Activated CD8-positive, alpha-beta memory T cell treated with anti-CD3 and anti-CD28 coated beads, Interleukin-2, amount 50 U/mL, for 1 hour (primary cell): ENCODE data around the gene ZNF555.
"Not testable (repeated sequence)": the region's sequence is repeated elsewhere in the genome, so short reads cannot be mapped to it uniquely, and the experiment has no call there.

Source experiments
- DNase-seq: peaks from one replicate; pipeline ENCODE4 v3.0.0-alpha.2; 2020; ENCODE audit errors: extremely low read depth

Gene ZNF555

DNA sequence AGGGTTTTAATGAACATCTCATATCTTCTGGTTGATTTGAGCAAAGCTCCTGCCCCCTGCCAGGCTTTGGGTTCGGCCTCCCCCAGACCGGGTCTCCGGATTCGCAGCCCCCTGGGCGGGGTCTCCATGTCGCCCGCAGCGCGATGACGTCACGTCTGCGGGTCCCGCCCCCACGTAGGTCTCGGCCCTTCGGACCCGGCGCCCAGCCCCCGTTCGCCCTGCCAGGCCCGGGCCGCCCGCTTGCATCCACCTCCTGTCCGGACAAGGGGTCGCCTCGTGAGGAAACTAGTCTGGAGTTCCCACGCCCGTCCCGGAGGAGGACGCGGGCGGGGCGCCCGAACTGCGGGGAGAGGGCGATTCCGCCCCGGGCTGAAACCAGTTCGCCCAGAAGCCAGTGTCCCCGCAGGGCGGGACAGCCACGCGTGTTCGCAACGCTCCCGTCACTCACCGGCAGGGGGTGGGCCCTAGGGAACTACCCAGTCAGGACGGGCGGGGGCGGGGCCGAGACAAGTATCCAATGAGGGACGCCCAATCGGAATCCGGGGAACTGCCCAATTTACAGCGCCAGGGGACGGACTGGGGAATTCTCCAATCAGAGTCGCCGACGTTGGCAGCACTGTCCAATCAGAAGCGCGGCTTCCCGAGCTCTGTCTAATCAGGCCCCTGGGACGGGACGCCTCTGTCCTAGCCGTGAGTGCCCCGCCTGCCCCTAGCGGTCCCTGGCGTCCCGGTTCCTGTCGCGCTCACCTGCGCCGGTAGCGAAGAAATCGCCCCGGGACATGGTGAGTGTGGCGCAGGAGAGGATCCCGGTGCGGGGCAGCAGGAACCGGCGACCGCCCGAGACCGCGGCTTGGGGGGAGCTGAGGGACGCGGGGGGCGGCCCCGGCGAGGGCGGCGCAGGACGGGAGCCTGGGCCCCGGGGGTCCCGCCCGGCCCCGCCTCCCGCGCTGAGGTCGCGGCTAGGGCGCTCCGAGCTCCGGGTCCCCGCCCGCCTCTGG is at the start of gene ZNF555:
TSS of gene ZNF555 (plus strand) at position 682 of the 998 bp plus-strand sequence. CDS start at position 780, 98 bp downstream.
- DNase-seq = peak; percentile 100

- no peak for DNase-seq
Observed at GRCh38 chr19:2791876-2792275, 49.4 kb upstream of the ZNF555 start.

GRCh38 chr19:2792666-2793065 is 48.6 kb upstream of the ZNF555 start:
- not testable (repeated sequence) for DNase-seq

GRCh38 chr19:2793126-2793525 is 48.1 kb upstream of the ZNF555 start:
- no peak for DNase-seq

- DNase-seq = no peak
Observed at GRCh38 chr19:2793577-2793976, 47.7 kb upstream of the ZNF555 start.

- no peak for DNase-seq
Observed at GRCh38 chr19:2795827-2796658, 45.2 kb upstream of the ZNF555 start.

DNA sequence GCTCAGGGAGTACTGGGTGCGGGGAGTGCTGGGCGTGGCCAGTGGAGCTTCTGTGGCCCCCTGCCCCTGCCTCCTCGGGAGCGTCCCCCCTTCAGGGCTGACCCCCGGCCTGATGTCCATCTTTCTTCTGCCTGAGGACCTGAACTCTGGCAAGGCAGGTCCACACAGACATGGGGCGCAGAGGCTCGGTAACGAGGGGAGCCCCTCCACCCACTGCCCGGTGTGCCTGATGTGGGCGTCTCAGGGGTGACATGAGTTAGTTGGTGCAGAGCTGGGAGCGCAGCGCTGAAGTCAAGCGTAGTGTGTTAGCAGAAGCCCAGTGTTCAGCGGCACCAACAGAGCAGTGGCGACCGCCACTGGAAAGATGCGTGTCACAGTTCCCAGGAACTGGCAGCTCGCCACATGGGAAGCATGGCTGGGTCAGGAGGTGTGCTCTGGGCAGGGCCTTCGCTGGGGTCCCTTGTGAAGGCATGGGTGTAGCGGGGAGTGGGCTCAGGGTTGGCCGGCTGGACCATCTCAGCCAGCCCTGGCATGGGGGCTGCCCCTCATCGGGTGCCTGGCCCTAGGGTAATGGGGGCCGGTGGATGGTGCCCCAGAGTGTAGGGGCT is 44.5 kb upstream of the ZNF555 start:
- no peak for DNase-seq

DNA sequence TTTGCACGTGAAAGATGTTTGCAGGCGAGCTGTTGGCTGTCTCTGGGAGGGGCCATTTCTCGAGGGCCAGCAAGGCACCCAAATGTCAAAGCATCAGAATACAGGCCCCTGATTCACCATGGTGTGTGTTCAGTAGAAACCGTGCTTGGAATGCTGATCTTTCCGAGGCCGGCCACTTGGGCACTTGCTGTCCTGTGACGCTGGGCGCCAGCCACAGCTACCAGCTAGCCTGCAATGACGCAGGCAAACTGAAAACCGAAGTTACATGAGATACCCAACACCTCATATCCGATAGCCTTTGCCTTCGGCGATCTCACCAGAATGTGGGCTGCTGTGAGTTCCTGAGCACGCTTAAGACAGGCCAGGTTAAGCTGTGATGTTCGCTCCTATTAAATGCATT is 44.0 kb upstream of the ZNF555 start:
- DNase-seq = no peak

GRCh38 chr19:2798158-2798685 is 43.1 kb upstream of the ZNF555 start:
- no peak for DNase-seq

GRCh38 chr19:2798733-2799132 is 42.5 kb upstream of the ZNF555 start:
- DNase-seq = no peak

DNA sequence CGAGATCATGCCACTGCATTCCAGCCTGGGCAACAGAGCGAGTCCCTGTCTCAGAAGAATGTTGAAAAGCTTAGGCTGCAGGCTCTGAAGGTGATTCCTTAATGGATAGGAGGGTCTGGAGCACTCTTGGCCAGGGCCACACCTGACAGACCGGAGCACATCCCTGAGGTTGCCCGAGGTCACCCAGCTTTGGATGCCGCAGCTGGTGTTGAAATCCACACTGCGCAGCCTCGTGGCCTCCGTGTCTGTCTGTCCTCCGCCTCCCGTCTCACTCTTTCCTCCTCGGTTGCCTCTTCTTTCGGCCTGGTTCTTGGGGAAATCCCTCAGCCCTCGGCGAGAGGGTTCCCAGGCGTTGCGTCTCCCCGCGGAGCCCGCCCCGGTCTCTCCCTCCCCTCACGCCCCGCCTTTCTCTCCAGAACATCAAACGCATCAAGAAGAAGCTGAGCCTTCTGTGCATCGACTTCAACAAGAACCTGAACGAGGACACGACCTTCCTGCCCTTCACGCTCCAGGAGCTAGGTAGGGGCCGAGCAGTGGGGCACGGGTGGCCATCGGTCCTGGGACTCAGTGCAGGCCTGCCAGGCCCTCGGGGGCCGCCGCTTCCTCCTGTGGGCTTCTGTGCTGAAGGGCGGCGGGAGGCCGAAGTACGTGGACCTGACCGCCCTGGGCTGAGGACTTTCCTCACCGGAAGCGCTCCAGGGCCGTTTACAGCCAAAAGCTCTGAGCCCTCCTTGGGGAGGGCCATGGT is 41.8 kb upstream of the ZNF555 start:
- DNase-seq = no peak

DNA sequence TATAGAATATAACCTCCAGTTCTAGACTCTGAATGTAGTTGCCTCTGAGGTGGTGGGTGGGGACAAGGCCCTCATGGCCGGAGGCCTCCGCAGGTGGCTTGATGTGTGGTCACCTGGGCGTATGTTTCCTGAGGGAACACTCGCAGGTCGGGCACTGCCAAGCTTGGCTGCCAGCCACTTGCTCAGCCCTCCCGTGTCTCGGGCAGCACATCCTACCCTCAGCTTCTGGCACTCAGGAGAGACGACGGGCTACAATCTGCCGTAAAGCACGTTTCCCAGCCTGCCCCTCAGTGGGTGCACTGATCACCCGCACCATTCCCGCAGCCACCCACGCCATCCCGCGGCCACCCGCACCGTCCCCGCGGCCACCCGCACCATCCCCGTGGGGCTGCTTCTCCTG is 40.8 kb upstream of the ZNF555 start:
- no peak for DNase-seq

GRCh38 chr19:2802826-2803225 is 38.4 kb upstream of the ZNF555 start:
- no peak for DNase-seq

GRCh38 chr19:2803486-2804155 is 37.7 kb upstream of the ZNF555 start:
- DNase-seq = no peak

- no peak for DNase-seq
Observed at GRCh38 chr19:2804156-2805004, 36.9 kb upstream of the ZNF555 start.

GRCh38 chr19:2805261-2805900 is 35.9 kb upstream of the ZNF555 start:
- no peak for DNase-seq

GRCh38 chr19:2805991-2806649 is 35.2 kb upstream of the ZNF555 start:
- no peak for DNase-seq

DNA sequence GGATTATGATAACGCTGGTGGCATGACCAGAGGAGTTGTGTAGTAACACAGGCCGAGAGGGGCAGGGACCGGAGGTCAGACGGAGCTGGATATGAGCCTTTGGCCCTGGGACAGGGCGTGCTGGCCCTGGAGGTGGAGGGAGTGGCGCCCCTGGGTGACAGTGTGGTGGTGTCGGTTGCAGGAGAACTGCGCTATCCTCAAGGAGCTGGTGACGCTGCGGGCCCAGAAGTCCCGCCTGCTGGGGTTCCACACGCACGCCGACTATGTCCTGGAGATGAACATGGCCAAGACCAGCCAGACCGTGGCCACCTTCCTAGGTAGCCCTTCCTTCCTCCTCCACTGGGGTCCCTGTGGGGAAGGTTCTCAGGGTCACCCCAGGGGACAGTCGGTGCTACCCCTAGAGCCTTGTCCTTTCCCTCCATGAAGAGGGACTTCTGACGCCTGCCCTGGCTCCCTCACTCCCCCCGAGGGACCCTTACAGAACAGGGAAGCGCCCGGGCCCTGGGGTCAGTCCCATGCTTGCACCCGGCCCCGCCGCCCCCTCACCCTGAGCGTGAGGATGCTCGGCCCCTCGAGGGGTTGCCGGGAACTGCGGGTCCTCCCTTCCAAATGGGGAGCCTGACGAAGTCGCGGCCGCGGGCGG is 34.4 kb upstream of the ZNF555 start:
- no peak for DNase-seq
